Measurements from ENCODE around the gene C1orf21.

C1orf21 gene

GRCh38 chr1:184513421-184513820, 126.6 kb downstream of the C1orf21 start:
- TF ChIP-seq CTCF (IDR thresholded peaks at IDR 0.05; ENCODE audit: control insufficient read depth, extremely low read depth, insufficient read depth), result no peak
- DNase-seq (ENCODE audit: low read depth), result no peak
- H3K4me3 ChIP-seq (ENCODE audit: low read depth, low read length), result no peak overlapping the region

GRCh38 chr1:184513966-184514365, 127.1 kb downstream of the C1orf21 start:
- no peak for TF ChIP-seq CTCF (IDR thresholded peaks at IDR 0.05; ENCODE audit: control insufficient read depth, extremely low read depth, insufficient read depth)
- no peak for DNase-seq (ENCODE audit: low read depth)
- no peak overlapping the region for H3K4me3 ChIP-seq (ENCODE audit: low read depth, low read length)

GRCh38 chr1:184514447-184514846, 127.6 kb downstream of the C1orf21 start:
- no peak for TF ChIP-seq CTCF (IDR thresholded peaks at IDR 0.05; ENCODE audit: control insufficient read depth, extremely low read depth, insufficient read depth)

GRCh38 chr1:184517130-184517529, 130.3 kb downstream of the C1orf21 start:
- no peak for TF ChIP-seq CTCF (IDR thresholded peaks at IDR 0.05; ENCODE audit: control insufficient read depth, extremely low read depth, insufficient read depth)
- no peak for DNase-seq (ENCODE audit: low read depth)
- H3K4me3 ChIP-seq (ENCODE audit: low read depth, low read length), result no peak overlapping the region

More at GRCh38 chr1:184514447-184514846, 127.6 kb downstream of the C1orf21 start:
- DNase-seq (ENCODE audit: low read depth), result no peak
- no peak overlapping the region for H3K4me3 ChIP-seq (ENCODE audit: low read depth, low read length)

GRCh38 chr1:184518736-184519357, 132.0 kb downstream of the C1orf21 start:
- H3K4me3 ChIP-seq (ENCODE audit: low read depth, low read length), result no peak overlapping the region
- DNase-seq (ENCODE audit: low read depth), result no peak
- TF ChIP-seq CTCF (IDR thresholded peaks at IDR 0.05; ENCODE audit: control insufficient read depth, extremely low read depth, insufficient read depth), result no peak

- no peak overlapping the region for H3K4me3 ChIP-seq (ENCODE audit: low read depth, low read length)
- no peak for TF ChIP-seq CTCF (IDR thresholded peaks at IDR 0.05; ENCODE audit: control insufficient read depth, extremely low read depth, insufficient read depth)
- no peak for DNase-seq (ENCODE audit: low read depth)
Measured at GRCh38 chr1:184520336-184520735, 133.5 kb downstream of the C1orf21 start.

GRCh38 chr1:184524248-184524647, 137.4 kb downstream of the C1orf21 start:
- no peak for TF ChIP-seq CTCF (IDR thresholded peaks at IDR 0.05; ENCODE audit: control insufficient read depth, extremely low read depth, insufficient read depth)
- H3K4me3 ChIP-seq (ENCODE audit: low read depth, low read length), result no peak overlapping the region
- no peak for DNase-seq (ENCODE audit: low read depth)

Measured in LNCaP clone FGC (cell line).